Psoas muscle (tissue), 8 donors: Measurements from ENCODE around the gene GNAT1. TPM values are rescaled to one million over a fixed set of nuclear protein-coding genes. Genes with fewer than 3 reads are reported as not detected.

Experiments
- ATAC-seq, 4 donors: fragments of 200-7000 bp; cut with Tn5 transposase; one replicate each; pipeline ENCODE4 v1.9.1; 2020; ENCODE audit warnings: moderate library complexity in 3 of 4, mild to moderate bottlenecking in 2 of 4
- DNase-seq, 2 donors: peaks; one replicate each; pipeline ENCODE4 v3.0.0-alpha.2; 2020
- H3K27ac ChIP-seq: fragments of 200-600 bp; one replicate; pipeline ENCODE4 v1.8.0; 2022
- H3K27me3 ChIP-seq, 3 donors: fragments of 200-600 bp in 1 of 3; one replicate each; pipeline versions ENCODE4 v1.6.1 to v1.8.0; 2013 to 2022; ENCODE audit warnings: low read length in 2 of 3, mild to moderate bottlenecking in 2 of 3, moderate library complexity in 1 of 3; ENCODE audit not compliant: insufficient read depth in 3 of 3
- H3K36me3 ChIP-seq, 2 donors: fragments of 200-600 bp in 1 of 2; one replicate each; pipeline versions ENCODE4 v1.6.1 to v1.8.0; 2013 to 2022; ENCODE audit warnings: low read depth in 1 of 2, mild to moderate bottlenecking in 1 of 2, moderate library complexity in 1 of 2; ENCODE audit not compliant: insufficient read depth in 1 of 2
- H3K4me1 ChIP-seq: fragments of 200-600 bp; one replicate; pipeline ENCODE4 v1.8.0; 2022
- H3K4me3 ChIP-seq: fragments of 200-600 bp; one replicate; pipeline ENCODE4 v1.8.0; 2022; ENCODE audit warnings: mild to moderate bottlenecking
- H3K9me3 ChIP-seq: fragments of 200-600 bp; one replicate; pipeline ENCODE4 v1.8.0; 2022
- WGBS, 3 donors: extraction: QIAGEN DNeasy Blood & Tissue Kit; methylation state at CpG; one replicate each; pipeline versions ENCODE4 v1.1.6 to v1.1.7; 2013; 5-methylcytosine and 5-hydroxymethylcytosine counted together
- intact Hi-C, 2 donors: fragments of 100-400 bp; cut with DNase I; formaldehyde crosslinking; loops; one replicate each; pipeline versions ENCODE4 v1.11.0 to v1.14.2; 2022
- polyA plus RNA-seq, 3 donors: library from polyadenylated mRNA; stranded (reverse); fragments of 200-250 nt; gene quantifications; one replicate each; pipeline ENCODE4 v1.2.3, GENCODE V29; 2013
- total RNA-seq, 4 donors: library from RNA; stranded (reverse); fragmentation: NEBNext Ultra II Directional in 2 of 4; extraction: Animal tissue kit (Norgen Biotek cat#: 25700) in 2 of 4; gene quantifications; one replicate each; pipeline versions ENCODE4 v1.2.1 to v1.2.4, GENCODE V29; 2021 to 2023
- TF ChIP-seq, protein P1 (sequence below): fragments of 200-600 bp; IDR thresholded peaks from one replicate; pipeline ENCODE4 v1.8.0; 2022; ENCODE audit warnings: antibody characterized with exemption
- donor health status: healthy with polysubstance abuse.
- donor health status: DM: no; HTN: no; CAD: no; lungs with moderate emphysema.
- donor health status: Bipolar disorder and iron deficiency.
- donor health status: healthy.
- donor health status: DM: yes; HTN: yes; CAD: no.
- donor health status: DM: no; HTN: no; CAD: no.
- donor health status: DM: no; HTN: no; CAD: no.
- donor health status: DM: yes; HTN: yes; CAD: no.

Gene GNAT1
- total and polyA plus RNA-seq, 7 donors: not detected

DNA sequence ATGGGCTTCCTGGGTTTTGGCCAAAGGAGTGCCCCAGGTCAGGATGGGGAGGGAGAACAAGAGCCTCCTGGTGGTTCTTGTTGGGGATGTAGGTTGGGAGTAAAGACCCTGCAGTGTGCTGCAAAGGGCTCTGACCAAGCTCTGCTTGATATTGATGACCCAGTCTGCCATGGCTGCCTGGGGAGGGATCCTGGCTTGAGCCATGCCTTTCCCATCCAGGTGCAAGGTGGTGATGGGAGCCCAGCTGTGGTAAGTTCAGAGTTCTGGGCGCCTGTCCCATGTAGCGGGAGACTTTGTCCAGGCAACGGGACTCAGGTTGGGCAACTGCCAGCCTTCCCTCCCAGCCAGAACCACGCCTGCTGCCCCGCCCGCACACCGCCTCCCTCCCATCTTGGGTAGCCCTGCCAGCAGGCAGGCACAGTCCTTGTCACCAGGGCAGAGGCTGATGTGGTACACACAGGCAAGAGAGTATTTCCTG is 47.2 kb downstream of the GNAT1 start:
- peak; percentile 87 to 95 for DNase-seq
- intact Hi-C loops: no loop called here
- TF ChIP-seq, protein P1, sequence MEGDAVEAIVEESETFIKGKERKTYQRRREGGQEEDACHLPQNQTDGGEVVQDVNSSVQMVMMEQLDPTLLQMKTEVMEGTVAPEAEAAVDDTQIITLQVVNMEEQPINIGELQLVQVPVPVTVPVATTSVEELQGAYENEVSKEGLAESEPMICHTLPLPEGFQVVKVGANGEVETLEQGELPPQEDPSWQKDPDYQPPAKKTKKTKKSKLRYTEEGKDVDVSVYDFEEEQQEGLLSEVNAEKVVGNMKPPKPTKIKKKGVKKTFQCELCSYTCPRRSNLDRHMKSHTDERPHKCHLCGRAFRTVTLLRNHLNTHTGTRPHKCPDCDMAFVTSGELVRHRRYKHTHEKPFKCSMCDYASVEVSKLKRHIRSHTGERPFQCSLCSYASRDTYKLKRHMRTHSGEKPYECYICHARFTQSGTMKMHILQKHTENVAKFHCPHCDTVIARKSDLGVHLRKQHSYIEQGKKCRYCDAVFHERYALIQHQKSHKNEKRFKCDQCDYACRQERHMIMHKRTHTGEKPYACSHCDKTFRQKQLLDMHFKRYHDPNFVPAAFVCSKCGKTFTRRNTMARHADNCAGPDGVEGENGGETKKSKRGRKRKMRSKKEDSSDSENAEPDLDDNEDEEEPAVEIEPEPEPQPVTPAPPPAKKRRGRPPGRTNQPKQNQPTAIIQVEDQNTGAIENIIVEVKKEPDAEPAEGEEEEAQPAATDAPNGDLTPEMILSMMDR: no peak
- WGBS, 3 donors: 6 to 21% (median 12%) methylated on average over 7 of the region's 7 CpGs
- Histone ChIP-seq H3K27ac (peak overlapping the region; percentile 81), H3K4me3 (peak overlapping the region; percentile 85), H3K36me3 (no peaks in the 10 kb centered on the region), H3K9me3 (no peaks in the 10 kb centered on the region), H3K27me3 (no peaks in the 10 kb centered on the region), H3K4me1 (peaks cover 20% of the 10 kb centered on the region)
- peak; percentile 41 to 71 (median 67) for ATAC-seq

DNA sequence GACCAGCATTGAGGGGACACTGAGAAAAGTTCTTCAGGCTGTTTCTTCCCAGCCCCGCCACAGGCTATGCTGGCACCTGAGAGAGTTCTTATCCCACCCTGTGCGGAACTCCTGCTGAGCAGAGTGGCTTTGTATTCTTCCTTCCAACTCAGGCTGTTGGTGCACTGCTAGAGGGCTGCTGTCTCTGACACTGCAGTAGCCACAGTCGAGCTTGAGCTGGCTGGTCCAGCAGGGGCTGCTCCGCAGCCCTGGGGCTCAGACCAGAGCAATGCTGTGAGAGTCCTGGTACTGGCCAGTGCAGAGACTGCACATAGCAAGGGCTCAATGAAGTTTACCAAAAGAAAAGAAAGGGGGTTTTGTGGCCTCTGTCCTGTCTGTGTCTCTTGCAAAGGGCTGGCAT is 48.2 kb downstream of the GNAT1 start:
- intact Hi-C loops: no loop called here
- WGBS, 3 donors: 61 to 72% (median 71%) methylated on average over 4 of the region's 4 CpGs
- ATAC-seq: no peak
- no peaks in the 10 kb centered on the region for H3K27me3 ChIP-seq
- TF ChIP-seq, protein P1: no peak
- no peaks in the 10 kb centered on the region for H3K9me3 ChIP-seq
- DNase-seq: no peak
- H3K36me3 ChIP-seq: no peaks in the 10 kb centered on the region
- peak overlapping the region; percentile 85 for H3K4me3 ChIP-seq
- no peak overlapping the region for H3K27ac ChIP-seq
- peaks cover 24% of the 10 kb centered on the region for H3K4me1 ChIP-seq

GRCh38 chr3:50241163-50241562 is 49.8 kb downstream of the GNAT1 start:
- no peaks in the 10 kb centered on the region for H3K9me3 ChIP-seq
- H3K27me3 ChIP-seq: no peaks in the 10 kb centered on the region
- H3K4me3 ChIP-seq: peak overlapping the region; percentile 28
- TF ChIP-seq, protein P1: no peak
- H3K36me3 ChIP-seq: no peaks in the 10 kb centered on the region
- peak overlapping the region; percentile 60 for H3K27ac ChIP-seq
- 70 to 74% (median 72%) methylated on average over 3 to 4 of the region's 4 CpGs for WGBS, 3 donors
- intact Hi-C loops: no loop called here
- ATAC-seq (no peak), DNase-seq (no peak)
- peaks cover 37% of the 10 kb centered on the region for H3K4me1 ChIP-seq

DNA sequence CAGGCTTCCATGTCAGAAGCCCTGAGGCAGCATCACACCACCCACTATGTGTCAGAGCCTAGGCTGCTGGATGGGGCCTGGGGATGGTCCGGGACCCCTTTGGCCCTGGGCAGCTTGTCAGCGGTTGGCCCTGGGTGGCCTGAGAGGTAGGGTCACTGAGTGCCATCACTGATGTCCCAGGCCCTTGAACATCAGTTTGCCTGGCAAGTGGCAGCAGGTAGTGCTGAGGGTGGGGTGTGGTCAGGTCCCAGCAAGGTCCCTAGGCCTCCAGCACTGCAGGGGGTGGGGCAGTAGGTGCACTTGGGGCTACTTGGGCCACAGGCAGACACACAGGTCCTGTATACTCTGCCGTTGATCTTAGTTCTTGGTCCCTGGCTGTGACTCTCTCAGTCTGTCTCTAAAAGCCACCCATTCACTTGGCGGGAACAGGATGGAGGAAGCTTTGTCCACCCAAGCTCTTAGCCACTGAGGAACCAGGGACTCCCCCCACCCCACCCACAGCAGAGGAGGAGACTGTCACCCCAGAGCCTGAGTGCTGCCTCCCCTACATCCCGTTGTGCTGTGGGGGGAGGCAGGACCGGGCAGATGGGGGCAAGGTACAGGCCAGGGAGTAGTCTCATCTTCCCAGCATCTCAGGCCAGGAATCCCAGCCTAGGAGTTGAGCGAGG is 50.4 kb downstream of the GNAT1 start:
- H3K4me1 ChIP-seq: peaks cover 43% of the 10 kb centered on the region
- intact Hi-C loops: no loop called here
- H3K36me3 ChIP-seq: no peaks in the 10 kb centered on the region
- DNase-seq (no peak), ATAC-seq (no peak)
- 61 to 74% (median 61%) methylated on average over 7 of the region's 7 CpGs for WGBS, 3 donors
- H3K9me3 ChIP-seq: no peaks in the 10 kb centered on the region
- peak overlapping the region; percentile 74 for H3K27ac ChIP-seq
- no peaks in the 10 kb centered on the region for H3K27me3 ChIP-seq
- TF ChIP-seq, protein P1: no peak
- H3K4me3 ChIP-seq: peak overlapping the region; percentile 29

GRCh38 chr3:50242381-50242770 is 51.0 kb downstream of the GNAT1 start:
- Histone ChIP-seq H3K4me3 (peak overlapping the region; percentile 29), H3K9me3 (no peaks in the 10 kb centered on the region), H3K27ac (peak overlapping the region; percentile 74), H3K36me3 (no peaks in the 10 kb centered on the region), H3K27me3 (no peaks in the 10 kb centered on the region), H3K4me1 (peaks cover 43% of the 10 kb centered on the region)
- intact Hi-C loops: no loop called here
- ATAC-seq (no peak), DNase-seq (no peak)
- whole genome bisulfite sequencing, 3 donors: 48 to 71% (median 63%) methylated on average over 3 of the region's 3 CpGs
- TF ChIP-seq, protein P1: no peak
